HepG2 (cell line): ENCODE results near the gene PELI1. TPM values are rescaled to one million over a fixed set of nuclear protein-coding genes. Genes with fewer than 3 reads are reported as not detected.

Experiments
- ATAC-seq: fragments of 200-7000 bp; cut with Tn5 transposase; 3 replicates; pipeline ENCODE4 v1.9.1; 2020; ENCODE audit warnings: mild to moderate bottlenecking, moderate library complexity
- BruUV-seq: library from RNA; stranded (reverse); fragments of 400-500 nt; replicated peaks from 2 replicates; lab custom pipeline; 2021; lab: Mats Ljungman, UMichigan
- CTCF ChIA-PET: fragments of 300-600 bp; formaldehyde crosslinking; extraction: SDS; loops from one replicate; lab custom pipeline; 2021; ENCODE audit warnings: low total read pairs, inconsistent platforms, low intra/inter-chr PET ratio; lab: Yijun Ruan, JAX
- POLR2A ChIA-PET: fragments of 350-600 bp; sonication (Branson Sonifier 250); formaldehyde crosslinking; loops from one replicate; lab custom pipeline; 2020; ENCODE audit warnings: antibody characterized with exemption, inconsistent platforms; lab: Yijun Ruan, JAX
- DNase-seq: peaks from one replicate; pipeline ENCODE4 v3.0.0-alpha.2; 2015; ENCODE audit warnings: low spot score
- FAIRE-seq: peaks from 3 replicates; lab custom pipeline; 2011; peaks lifted over from hg19 to GRCh38; lab: Jason Lieb, UNC
- H2AFZ ChIP-seq: one replicate; pipeline ENCODE4 v1.6.1; 2011; ENCODE audit warnings: low read length, inconsistent platforms
- H3K27ac ChIP-seq: fragments of 300-600 bp; 3 replicates; pipeline ENCODE4 v1.8.0; 2011; ENCODE audit warnings: mixed run types, mild to moderate bottlenecking, mixed read lengths, low read length, inconsistent platforms; ENCODE audit not compliant: insufficient read depth; ENCODE audit errors: extremely low read length
- H3K27me3 ChIP-seq, 2 experiments: fragments of 200-600 bp in 1 of 2; 2 replicates in 1 of 2; 3 replicates in 1 of 2; pipeline versions ENCODE4 v1.6.0 to v1.8.0; 2011; ENCODE audit warnings: low read length in 2 of 2, mild to moderate bottlenecking in 2 of 2, moderate library complexity in 2 of 2, inconsistent platforms in 1 of 2; ENCODE audit not compliant: insufficient read depth in 2 of 2, control insufficient read depth in 1 of 2
- H3K36me3 ChIP-seq, 2 experiments: fragments of 200-600 bp in 1 of 2; replicated peaks in 1 of 2; 2 replicates in 1 of 2; 3 replicates in 1 of 2; pipeline versions ENCODE4 v1.5.1 to v1.8.0; 2011; ENCODE audit warnings: low read length in 2 of 2, inconsistent platforms in 1 of 2; ENCODE audit not compliant: insufficient read depth in 2 of 2, control insufficient read depth in 1 of 2
- H3K4me1 ChIP-seq: 2 replicates; pipeline ENCODE4 v1.5.1; 2012; ENCODE audit warnings: low read length, inconsistent platforms; ENCODE audit not compliant: insufficient read depth
- H3K4me2 ChIP-seq: 2 replicates; pipeline ENCODE4 v1.6.0; 2011; ENCODE audit warnings: low read depth, low read length, inconsistent platforms
- H3K4me3 ChIP-seq, 3 experiments: fragments of 200-600 bp in 1 of 3; sonication (generic), shearing (Covaris generic) in 1 of 3; replicated peaks in 1 of 3; 2 replicates each; pipeline ENCODE4 v1.5.1; 2011 to 2016; ENCODE audit warnings: low read length in 3 of 3, inconsistent platforms in 2 of 3, low read depth in 2 of 3, mild to moderate bottlenecking in 2 of 3, control low read depth in 1 of 3, mixed read lengths in 1 of 3; ENCODE audit not compliant: insufficient read depth in 1 of 3
- H3K79me2 ChIP-seq: one replicate; pipeline ENCODE4 v1.6.1; 2011; ENCODE audit warnings: low read length, inconsistent platforms; ENCODE audit not compliant: insufficient read depth
- H3K9ac ChIP-seq: 2 replicates; pipeline ENCODE4 v1.6.0; 2011; ENCODE audit warnings: mild to moderate bottlenecking, low read depth, low read length, inconsistent platforms; ENCODE audit not compliant: insufficient read depth
- H3K9me3 ChIP-seq: 2 replicates; pipeline ENCODE4 v1.5.1; 2012; ENCODE audit warnings: mild to moderate bottlenecking, low read length
- H4K20me1 ChIP-seq: 2 replicates; pipeline ENCODE4 v1.6.0; 2011; ENCODE audit warnings: inconsistent platforms, mild to moderate bottlenecking, low read length, moderate library complexity; ENCODE audit not compliant: insufficient read depth
- ATF4 ChIP-seq, 2 experiments: fragments of 450-650 bp in 1 of 2; sonication (generic) in 1 of 2; formaldehyde crosslinking; IDR thresholded peaks; 2 replicates each; pipeline versions ENCODE4 v1.5.0 to v1.8.0; 2020 to 2022; ENCODE audit warnings: mild to moderate bottlenecking in 1 of 2, missing genetic modification reagents in 1 of 2
- CBX1 ChIP-seq: IDR thresholded peaks from one replicate; pipeline ENCODE4 v1.6.1; 2016; ENCODE audit warnings: antibody characterized with exemption, low read depth
- CHD4 ChIP-seq: fragments of 200-600 bp; sonication (generic); IDR thresholded peaks from 2 replicates; pipeline ENCODE4 v1.7.0; 2017; ENCODE audit warnings: mild to moderate bottlenecking, low read length, borderline replicate concordance
- KDM1A ChIP-seq: IDR thresholded peaks from 2 replicates; pipeline ENCODE4 v1.6.1; 2016; ENCODE audit warnings: missing compliant biosample characterization
- ZMYM3 ChIP-seq: sonication (generic); formaldehyde crosslinking; IDR thresholded peaks from 2 replicates; pipeline ENCODE4 v1.5.1; 2020; ENCODE audit warnings: mild to moderate bottlenecking, missing genetic modification reagents
- ZNF740 ChIP-seq: sonication (generic); formaldehyde crosslinking; IDR thresholded peaks from 2 replicates; pipeline ENCODE4 v1.4.0; 2020; ENCODE audit warnings: missing genetic modification reagents
- ZNF770 ChIP-seq: sonication (generic); formaldehyde crosslinking; IDR thresholded peaks from 2 replicates; pipeline ENCODE4 v1.5.0; 2020; ENCODE audit warnings: mild to moderate bottlenecking, missing genetic modification reagents
- WGBS: methylation state at CpG from one replicate; pipeline ENCODE4 v1.1.6; 2017; ENCODE audit warnings: low lambda C conversion rate; 5-methylcytosine and 5-hydroxymethylcytosine counted together
- in situ Hi-C: cut with HindIII; loops from 2 replicates; pipeline ENCODE4 v1.10.0; 2017; ENCODE audit warnings: low pct_unique_long_range_greater_than_20kb; ENCODE audit not compliant: extremely low pct_ligation_motif_present
- intact Hi-C: fragments of 100-400 bp; cut with micrococcal nuclease; formaldehyde crosslinking; loops from one replicate; pipeline ENCODE4 v1.10.0; 2022; ENCODE audit not compliant: unreplicated experiment
- polyA plus RNA-seq, 8 experiments: library from polyadenylated mRNA; depleted of rRNA in 3 of 8; stranded (reverse) in 7 of 8; unstranded in 1 of 8; fragments of >200 nt; fragmentation: Illumina TruSeq in 4 of 8; extraction: Trizol in 4 of 8; gene quantifications; 2 replicates each; pipeline versions ENCODE4 v1.2.1 to v1.2.3, GENCODE V29; 2011 to 2016; ENCODE audit warnings: low read depth in 4 of 8, missing spikeins in 1 of 8, mixed read lengths in 1 of 8; ENCODE audit not compliant: insufficient read depth in 1 of 8
- total RNA-seq, 5 experiments: library from RNA; depleted of rRNA; stranded (reverse); fragments of >200 nt; fragmentation: Illumina TruSeq; extraction: Trizol; gene quantifications; 2 replicates each; pipeline ENCODE4 v1.2.3, GENCODE V29; 2016; ENCODE audit warnings: low read depth in 1 of 5
- TF ChIP-seq, protein P1 (sequence below): IDR thresholded peaks from 2 replicates; pipeline ENCODE4 v1.6.1; 2016; ENCODE audit warnings: mild to moderate bottlenecking

Gene PELI1
- total and polyA plus RNA-seq, 2 of the 13 experiments (the other 11 are each of a cell fraction or from before 2014, with no cell fraction given), result 12.5 to 16.2 TPM

DNA sequence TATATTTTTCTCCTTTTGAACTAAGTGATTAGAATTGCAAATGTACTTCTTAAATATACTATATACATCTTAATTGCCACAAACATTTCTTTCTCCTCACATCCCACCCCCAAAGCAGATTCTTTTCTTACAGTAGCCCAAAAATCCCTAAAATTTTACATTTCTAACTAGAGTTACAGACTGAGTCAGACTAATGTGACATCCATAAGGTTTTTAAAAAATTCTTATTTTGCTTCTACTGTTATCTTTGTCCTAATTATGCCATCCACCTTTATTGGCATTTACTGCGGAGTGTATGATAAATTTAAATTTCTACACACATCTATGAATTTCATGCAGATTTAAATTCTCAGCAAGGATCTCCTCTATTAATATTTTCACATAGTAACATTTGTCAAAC lies 15.8 kb downstream of the PELI1 start:
- DNase-seq, result no peak

GRCh38 chr2:64127119-64127518 lies 17.1 kb downstream of the PELI1 start:
- intact Hi-C loops (no loop called here), in situ Hi-C loops (no loop called here)
- Histone ChIP-seq H3K9ac (no peak overlapping the region), H2AFZ (no peak overlapping the region), H3K4me3 (no peak overlapping the region), H3K9me3 (no peaks in the 10 kb centered on the region), H3K79me2 (peaks cover 97% of the 10 kb centered on the region), H4K20me1 (no peaks in the 10 kb centered on the region), H3K27ac (no peak overlapping the region), H3K27me3 (no peaks in the 10 kb centered on the region), H3K4me2 (no peak overlapping the region), H3K36me3 (no peaks in the 10 kb centered on the region), H3K4me1 (peaks cover 59% of the 10 kb centered on the region)
- no peak for ATAC-seq
- no peak for FAIRE-seq
- POLR2A ChIA-PET, result interaction anchor here (1.8 kb wide), 1 partner anchor 21 kb away, joined by 4 read pairs; no protein-coding TSS in a partner anchor
- CTCF ChIA-PET, result no interaction called here
- no TSS peak for BruUV-seq
- DNase-seq, result no peak
- no peak for TF ChIP-seq ZNF740 (CRISPR knock-in tag)
- TF ChIP-seq ZNF770 (CRISPR knock-in tag), result peak; percentile 96
- 0 out of 2 replicates have a peak, but pooled peaks have one; percentile 43 for TF ChIP-seq KDM1A (CRISPR knock-in tag)
- TF ChIP-seq CBX1, result no peak
- 0 out of 2 replicates have a peak, but pooled peaks have one; percentile 12 for TF ChIP-seq ZMYM3 (CRISPR knock-in tag)
- WGBS, result 97% methylated on average over 2 of the region's 2 CpGs

More for the DNA sequence above, 15.8 kb downstream of the PELI1 start:
- Histone ChIP-seq H3K4me2 (peak overlapping the region; percentile 28; the same call in 1 of the 2 replicates), H3K36me3 (no peaks in the 10 kb centered on the region; a peak in 1 of 5 replicates), H3K9ac (no peak overlapping the region)
- TF ChIP-seq, protein P1, sequence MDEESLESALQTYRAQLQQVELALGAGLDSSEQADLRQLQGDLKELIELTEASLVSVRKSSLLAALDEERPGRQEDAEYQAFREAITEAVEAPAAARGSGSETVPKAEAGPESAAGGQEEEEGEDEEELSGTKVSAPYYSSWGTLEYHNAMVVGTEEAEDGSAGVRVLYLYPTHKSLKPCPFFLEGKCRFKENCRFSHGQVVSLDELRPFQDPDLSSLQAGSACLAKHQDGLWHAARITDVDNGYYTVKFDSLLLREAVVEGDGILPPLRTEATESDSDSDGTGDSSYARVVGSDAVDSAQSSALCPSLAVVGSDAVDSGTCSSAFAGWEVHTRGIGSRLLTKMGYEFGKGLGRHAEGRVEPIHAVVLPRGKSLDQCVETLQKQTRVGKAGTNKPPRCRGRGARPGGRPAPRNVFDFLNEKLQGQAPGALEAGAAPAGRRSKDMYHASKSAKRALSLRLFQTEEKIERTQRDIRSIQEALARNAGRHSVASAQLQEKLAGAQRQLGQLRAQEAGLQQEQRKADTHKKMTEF (CRISPR knock-in tag), result no peak
- TF ChIP-seq ATF4 (CRISPR knock-in tag; IDR thresholded peaks at IDR 0.05) (0 out of 4 replicates have a peak, but pooled peaks of 1 of the 2 experiments have one; percentile 21), CHD4 (0 out of 2 replicates have a peak, but pooled peaks have one; percentile 22)
- TF ChIP-seq, all 625 proteins: peak for 2
- 97% methylated on average over 1 of the region's 1 CpG for WGBS
- ChIA-PET CTCF (no interaction called here), POLR2A (interaction anchor here (1.8 kb wide), 1 partner anchor 22 kb away, joined by 4 read pairs; no protein-coding TSS in a partner anchor)
- ATAC-seq, result no peak
- Histone ChIP-seq H3K79me2 (peaks cover 97% of the 10 kb centered on the region), H3K27ac (peak overlapping the region; percentile 54), H3K4me1 (peaks cover 59% of the 10 kb centered on the region), H4K20me1 (no peaks in the 10 kb centered on the region), H3K27me3 (no peaks in the 10 kb centered on the region), H3K4me3 (no peak overlapping the region), H2AFZ (no peak overlapping the region), H3K9me3 (no peaks in the 10 kb centered on the region)
- in situ Hi-C loops, result no loop called here
- intact Hi-C loops, result no loop called here
- no TSS peak for BruUV-seq
- FAIRE-seq, result no peak
